Kidney epithelial cell (primary cell): ENCODE data around the gene IKZF3. TPM values are rescaled to one million over a fixed set of nuclear protein-coding genes. Genes with fewer than 3 reads are reported as not detected.
"Not testable (repeated sequence)": the region's sequence is repeated elsewhere in the genome, so short reads cannot be mapped to it uniquely, and the experiment has no call there.

Experiments
- DNase-seq: peaks from one replicate; pipeline ENCODE4 v3.0.0-alpha.2; 2010; ENCODE audit warnings: low read depth
- H3K27me3 ChIP-seq: 2 replicates; pipeline ENCODE4 v1.6.0; 2011; ENCODE audit warnings: low read length; ENCODE audit not compliant: control insufficient read depth, insufficient read depth
- H3K36me3 ChIP-seq: 2 replicates; pipeline ENCODE4 v1.5.1; 2011; ENCODE audit warnings: low read length; ENCODE audit not compliant: control insufficient read depth, insufficient read depth
- H3K4me3 ChIP-seq: 2 replicates; pipeline ENCODE4 v1.5.1; 2011; ENCODE audit warnings: low read depth, mild to moderate bottlenecking, control low read depth, low read length
- CTCF ChIP-seq: IDR thresholded peaks from 2 replicates; pipeline ENCODE4 v1.5.1; 2011; ENCODE audit warnings: mild to moderate bottlenecking, moderate library complexity, low read length, control low read depth, inconsistent platforms; ENCODE audit not compliant: insufficient read depth, poor library complexity, severe bottlenecking
- total RNA-seq: library from RNA; depleted of rRNA; stranded (reverse); fragments of >200 nt; gene quantifications from 2 replicates; pipeline ENCODE4 v1.2.3, GENCODE V29; 2015

Gene IKZF3
- total RNA-seq = 0.17 and 0.89 TPM in 2 replicates

DNA sequence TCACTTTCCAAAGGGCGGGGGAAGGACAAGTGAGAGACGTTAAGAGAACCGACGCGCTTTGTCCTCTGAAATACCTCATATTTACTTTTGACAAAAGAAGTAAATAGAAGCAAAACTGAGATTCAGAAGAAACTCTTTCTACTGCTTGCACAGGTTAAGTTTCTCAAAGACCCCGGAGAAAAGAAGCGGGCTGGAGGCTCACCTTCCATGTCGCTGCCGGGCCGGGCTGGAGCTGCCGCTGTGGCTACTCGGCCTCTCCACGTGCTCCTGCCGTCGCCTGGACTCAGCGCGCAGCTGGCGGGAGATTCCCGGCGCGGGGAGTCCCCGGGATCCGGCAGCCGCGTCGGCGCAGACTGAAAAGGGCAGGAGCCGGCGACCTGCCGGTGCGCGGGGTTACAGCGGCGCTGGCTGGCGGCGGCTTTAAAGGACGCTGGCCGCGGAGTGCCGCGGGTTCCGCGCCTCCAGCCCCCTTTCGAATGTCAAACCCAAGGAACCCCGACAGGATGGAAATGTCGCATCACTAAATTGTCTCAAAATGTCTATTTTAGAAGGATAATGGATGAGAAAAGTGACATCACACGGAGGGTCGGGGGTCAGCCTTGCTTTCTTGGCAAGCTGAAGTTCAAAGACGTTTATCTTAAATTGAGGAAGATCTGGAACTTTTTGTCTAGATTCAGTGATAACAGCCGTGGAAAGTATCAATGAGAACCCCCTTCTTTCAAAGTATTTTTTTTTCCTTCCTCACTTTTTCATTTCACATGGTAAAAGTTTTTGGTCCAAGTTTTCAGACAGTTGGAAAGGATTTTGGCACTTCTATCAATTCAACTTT, at the start of gene IKZF3:
IKZF3 (minus strand) TSS at position 395 of the 829 bp plus-strand sequence; CDS start at position 209, 186 bp downstream.
- DNase-seq = peak; percentile 18
- no peak for TF ChIP-seq CTCF
- peaks cover 27% of the 10 kb centered on the region for H3K27me3 ChIP-seq
- H3K36me3 ChIP-seq = no peaks in the 10 kb centered on the region
- H3K4me3 ChIP-seq = no peak within 1 kb of the TSS

DNA sequence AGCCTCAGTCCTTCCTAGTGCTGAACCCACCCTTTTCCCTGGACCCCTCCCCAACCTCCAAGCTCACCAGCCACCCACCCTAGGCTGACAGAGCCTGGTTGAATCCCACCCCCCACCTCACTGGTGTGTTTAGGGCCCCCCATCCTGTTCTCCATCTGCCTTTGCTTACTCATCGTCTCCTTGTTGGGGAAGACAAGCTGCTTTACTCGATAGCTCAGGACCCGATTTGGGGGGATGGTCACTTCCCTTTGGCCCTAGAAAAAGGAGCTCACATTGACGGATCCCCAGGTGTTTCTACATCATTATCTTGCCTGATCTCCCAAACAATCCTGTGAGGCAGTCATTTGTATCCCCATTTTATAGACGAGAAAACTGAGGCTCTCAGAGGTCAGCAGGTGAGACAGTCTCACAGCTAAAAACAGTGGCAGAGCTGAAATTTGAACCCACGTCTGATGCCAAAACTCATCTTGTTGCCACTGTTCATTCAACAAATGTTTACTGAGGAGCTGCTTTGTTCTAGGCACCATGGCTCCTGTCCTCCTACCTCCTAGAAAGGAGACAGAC, 44.8 kb upstream of the IKZF3 start:
- Histone ChIP-seq H3K27me3 (no peaks in the 10 kb centered on the region), H3K4me3 (no peak overlapping the region), H3K36me3 (no peaks in the 10 kb centered on the region)
- TF ChIP-seq CTCF = no peak
- no peak for DNase-seq

- H3K4me3 ChIP-seq = no peak overlapping the region
- no peak for DNase-seq
- no peaks in the 10 kb centered on the region for H3K36me3 ChIP-seq
- TF ChIP-seq CTCF = no peak
- no peaks in the 10 kb centered on the region for H3K27me3 ChIP-seq
Measured at GRCh38 chr17:39904990-39905288, 40.8 kb upstream of the IKZF3 start.

DNA sequence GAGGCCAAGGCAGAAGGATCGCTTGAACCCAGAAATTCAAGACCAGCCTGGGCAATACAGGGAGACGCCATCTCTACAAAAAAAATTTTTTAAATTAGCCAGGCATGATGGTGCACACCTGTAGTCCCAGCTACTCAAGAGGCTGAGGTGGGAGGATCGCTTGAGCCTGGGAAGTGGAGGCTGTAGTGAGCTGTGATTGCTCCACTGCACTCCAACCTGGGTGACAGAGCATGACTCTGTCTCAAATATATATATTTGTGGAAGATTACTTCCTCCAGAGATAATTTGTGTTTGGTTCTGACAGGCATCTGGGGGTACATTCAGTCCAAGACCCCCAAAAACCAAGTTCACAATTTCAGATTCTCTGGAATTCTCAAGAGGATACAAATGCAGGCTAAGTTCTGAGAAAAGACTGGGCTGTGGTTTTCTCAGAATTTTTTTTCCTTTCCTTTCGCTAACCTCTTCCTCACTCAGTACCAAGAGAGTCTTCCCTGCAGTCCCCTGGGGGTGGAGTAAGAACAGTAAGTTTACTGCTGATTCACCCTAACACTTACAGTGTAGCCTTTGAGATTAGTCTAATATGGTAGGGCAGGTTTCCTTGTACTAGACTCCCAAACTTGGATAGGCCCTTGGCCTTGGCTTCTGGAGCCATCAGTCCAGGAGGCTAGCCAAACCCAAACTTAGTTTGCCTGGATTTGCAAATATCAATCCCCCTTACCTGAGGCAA, 39.2 kb upstream of the IKZF3 start:
- Histone ChIP-seq H3K27me3 (no peaks in the 10 kb centered on the region), H3K4me3 (no peak overlapping the region), H3K36me3 (no peaks in the 10 kb centered on the region)
- TF ChIP-seq CTCF = no peak
- no peak for DNase-seq

- DNase-seq, H3K4me3 ChIP-seq, H3K27me3 ChIP-seq, H3K36me3 ChIP-seq: not testable (repeated sequence)
Measured at GRCh38 chr17:39902027-39902426, 37.9 kb upstream of the IKZF3 start.

DNA sequence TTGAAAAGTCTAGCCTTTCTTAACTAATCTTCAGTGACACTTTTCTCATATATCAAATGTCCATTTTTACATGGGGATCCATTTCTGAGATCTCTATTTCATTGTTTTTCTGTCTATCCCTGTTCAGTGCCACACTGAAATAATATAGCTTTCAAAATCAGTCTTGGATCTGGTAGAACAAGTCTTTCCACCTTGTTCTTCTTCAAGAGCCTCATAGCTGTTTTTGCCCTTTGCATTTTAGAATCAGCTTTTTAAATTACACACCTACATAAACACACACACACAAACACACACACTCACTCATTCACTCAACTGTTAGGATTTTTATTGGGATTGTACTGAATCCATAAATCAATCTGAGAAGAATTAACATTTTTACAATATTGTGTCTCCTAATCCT, 35.1 kb upstream of the IKZF3 start:
- no peak for TF ChIP-seq CTCF
- Histone ChIP-seq H3K27me3 (no peaks in the 10 kb centered on the region), H3K4me3 (no peak overlapping the region), H3K36me3 (no peaks in the 10 kb centered on the region)
- DNase-seq = no peak
